Measurements from ENCODE around the gene EVI2B.
"Not testable (repeated sequence)": the region's sequence is repeated elsewhere in the genome, so short reads cannot be mapped to it uniquely, and the experiment has no call there.

EVI2B gene, protein sequence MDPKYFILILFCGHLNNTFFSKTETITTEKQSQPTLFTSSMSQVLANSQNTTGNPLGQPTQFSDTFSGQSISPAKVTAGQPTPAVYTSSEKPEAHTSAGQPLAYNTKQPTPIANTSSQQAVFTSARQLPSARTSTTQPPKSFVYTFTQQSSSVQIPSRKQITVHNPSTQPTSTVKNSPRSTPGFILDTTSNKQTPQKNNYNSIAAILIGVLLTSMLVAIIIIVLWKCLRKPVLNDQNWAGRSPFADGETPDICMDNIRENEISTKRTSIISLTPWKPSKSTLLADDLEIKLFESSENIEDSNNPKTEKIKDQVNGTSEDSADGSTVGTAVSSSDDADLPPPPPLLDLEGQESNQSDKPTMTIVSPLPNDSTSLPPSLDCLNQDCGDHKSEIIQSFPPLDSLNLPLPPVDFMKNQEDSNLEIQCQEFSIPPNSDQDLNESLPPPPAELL

DNA sequence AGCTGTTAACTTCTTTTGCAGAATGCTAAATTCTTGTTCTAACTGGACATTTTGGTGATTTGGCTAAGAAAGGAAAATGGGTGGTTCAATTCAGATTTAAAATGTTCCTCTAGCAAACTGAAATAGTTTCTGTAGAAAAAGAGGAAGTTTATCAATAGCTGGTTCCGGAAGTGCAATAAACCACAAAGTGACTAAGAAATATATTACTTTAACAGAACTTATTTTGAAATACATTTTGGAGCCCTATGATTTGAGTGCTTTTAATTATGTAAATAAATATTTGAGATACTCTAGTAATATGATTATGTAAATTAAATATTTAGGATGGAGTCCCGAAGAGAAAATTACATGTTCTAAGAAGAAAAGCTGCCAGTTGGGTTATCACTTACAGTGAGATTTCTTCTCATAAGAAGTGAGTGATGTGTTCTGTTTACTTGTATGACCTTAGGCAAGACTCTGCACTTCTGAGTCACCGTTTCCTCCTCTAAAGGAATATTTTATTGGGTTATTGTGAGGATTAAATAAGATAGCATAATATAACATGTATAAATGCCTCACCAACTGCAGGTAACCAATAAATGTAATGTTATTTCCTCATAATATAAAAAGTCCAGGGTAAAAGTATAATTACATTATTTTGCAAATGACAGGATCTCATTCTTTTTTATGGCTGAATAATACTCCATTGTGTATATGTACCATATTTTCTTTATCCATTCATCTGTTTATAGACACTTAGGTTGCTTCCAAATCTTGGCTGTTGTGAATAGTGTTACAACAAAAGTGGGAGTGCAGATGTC is at the start of gene EVI2B:
Gene EVI2B (minus strand): TSS at position 73 of the 800 bp plus-strand sequence. CDS start 8,445 bp downstream, outside the sequence.
- DNase-seq (ENCODE audit: low read depth, low spot score), result no peak

DNA sequence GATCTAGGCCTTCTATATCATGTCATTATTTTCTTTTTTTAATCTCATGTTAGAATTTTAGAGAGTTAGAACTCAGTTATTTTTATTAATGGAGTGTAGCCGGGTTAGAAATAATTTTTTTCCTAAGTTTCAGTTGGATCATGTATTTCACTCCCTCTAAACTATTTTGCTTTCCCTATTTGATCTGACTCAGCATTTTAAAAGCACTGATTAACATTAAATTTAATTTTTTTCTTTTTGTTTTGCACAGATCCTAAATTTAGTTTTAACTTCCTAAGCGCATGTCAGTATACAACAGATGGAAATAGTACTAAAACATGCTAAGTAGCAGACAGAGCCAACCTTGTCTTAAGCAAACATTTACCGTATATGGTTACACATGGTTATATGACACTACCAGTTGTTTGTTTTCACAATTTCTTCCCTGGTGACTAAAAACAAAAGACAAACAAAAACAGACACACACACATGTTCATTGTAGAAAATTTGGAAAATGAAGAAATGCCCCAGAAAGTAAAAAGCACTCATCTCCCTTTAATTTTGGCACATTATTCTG is 44.1 kb upstream of the EVI2B start:
- DNase-seq (ENCODE audit: low read depth, low spot score), result no peak

DNA sequence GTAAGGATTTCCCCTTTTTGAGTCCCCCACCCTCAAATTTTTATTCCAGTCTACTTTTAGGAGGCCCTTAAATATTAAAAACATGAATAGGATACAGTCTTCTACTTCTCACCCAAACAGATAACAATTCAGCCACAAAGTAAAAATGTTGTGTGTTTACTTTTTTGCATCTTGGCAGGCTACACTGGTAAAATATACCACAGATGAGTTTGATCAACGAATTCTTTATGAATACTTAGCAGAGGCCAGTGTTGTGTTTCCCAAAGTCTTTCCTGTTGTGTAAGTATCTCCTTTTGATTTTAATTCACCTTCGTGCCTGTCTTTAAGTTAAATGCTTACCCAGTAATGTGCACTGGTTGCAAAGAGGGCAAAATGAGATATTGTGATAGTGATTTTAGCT is 43.2 kb upstream of the EVI2B start:
- DNase-seq (ENCODE audit: low read depth, low spot score), result no peak

DNA sequence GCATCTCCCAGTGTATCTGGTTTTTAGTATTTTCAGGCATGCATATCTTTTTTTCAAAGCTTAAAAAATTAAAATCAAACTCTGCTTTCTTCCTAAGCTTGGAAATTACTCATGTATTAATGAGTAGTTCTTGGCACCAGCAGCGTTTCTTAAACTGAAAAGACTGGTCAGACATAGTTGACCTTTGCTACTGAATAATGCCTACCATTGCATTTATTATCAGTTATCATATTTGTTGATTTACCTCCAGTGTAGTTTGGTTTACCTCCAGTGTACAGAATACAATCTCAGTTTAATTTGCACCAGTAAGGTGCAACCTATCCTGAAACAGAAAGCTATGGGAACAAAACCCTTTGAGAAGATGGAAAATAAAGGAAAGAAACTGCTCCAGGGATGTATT is 42.1 kb upstream of the EVI2B start:
- no peak for DNase-seq (ENCODE audit: low read depth, low spot score)

DNA sequence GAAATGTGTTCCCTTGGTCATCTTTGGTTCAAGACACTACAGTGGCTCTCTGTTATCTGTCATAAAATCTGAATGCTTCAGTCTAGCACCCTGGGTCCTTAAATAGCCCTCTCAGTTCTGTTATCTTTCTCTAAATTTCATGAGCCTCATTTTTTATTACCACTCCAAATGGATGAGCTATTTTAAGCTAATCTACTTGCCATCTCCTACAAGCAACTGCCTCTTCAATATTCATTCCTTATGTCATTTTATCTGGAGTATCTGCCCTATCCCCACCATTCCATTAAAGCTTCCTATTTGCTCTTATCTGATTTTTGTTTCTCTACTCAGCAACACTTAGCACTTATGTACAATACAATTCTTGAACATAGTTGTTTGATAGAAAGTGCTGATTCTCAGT is 35.6 kb upstream of the EVI2B start:
- no peak for DNase-seq (ENCODE audit: low read depth, low spot score)

DNA sequence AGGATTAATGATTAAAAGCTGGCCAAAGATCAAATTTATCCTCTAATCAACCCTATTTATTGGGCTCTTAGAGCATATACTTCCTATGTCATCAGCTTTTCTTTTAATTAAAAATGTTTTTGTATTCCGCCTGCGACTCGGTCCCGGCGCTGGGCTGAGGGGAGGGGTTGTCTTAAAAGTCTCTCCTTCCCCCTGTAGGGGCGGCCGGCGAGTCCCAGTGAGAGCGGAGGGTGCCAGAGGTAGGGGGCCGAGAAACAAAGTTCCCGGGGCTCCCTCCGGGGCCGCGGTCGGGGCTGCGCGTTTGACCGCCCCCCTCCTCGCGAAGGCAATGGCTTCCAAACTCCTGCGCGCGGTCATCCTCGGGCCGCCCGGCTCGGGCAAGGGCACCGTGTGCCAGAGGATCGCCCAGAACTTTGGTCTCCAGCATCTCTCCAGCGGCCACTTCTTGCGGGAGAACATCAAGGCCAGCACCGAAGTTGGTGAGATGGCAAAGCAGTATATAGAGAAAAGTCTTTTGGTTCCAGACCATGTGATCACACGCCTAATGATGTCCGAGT is 31.4 kb upstream of the EVI2B start:
- not testable (repeated sequence) for DNase-seq (ENCODE audit: low read depth, low spot score)

DNA sequence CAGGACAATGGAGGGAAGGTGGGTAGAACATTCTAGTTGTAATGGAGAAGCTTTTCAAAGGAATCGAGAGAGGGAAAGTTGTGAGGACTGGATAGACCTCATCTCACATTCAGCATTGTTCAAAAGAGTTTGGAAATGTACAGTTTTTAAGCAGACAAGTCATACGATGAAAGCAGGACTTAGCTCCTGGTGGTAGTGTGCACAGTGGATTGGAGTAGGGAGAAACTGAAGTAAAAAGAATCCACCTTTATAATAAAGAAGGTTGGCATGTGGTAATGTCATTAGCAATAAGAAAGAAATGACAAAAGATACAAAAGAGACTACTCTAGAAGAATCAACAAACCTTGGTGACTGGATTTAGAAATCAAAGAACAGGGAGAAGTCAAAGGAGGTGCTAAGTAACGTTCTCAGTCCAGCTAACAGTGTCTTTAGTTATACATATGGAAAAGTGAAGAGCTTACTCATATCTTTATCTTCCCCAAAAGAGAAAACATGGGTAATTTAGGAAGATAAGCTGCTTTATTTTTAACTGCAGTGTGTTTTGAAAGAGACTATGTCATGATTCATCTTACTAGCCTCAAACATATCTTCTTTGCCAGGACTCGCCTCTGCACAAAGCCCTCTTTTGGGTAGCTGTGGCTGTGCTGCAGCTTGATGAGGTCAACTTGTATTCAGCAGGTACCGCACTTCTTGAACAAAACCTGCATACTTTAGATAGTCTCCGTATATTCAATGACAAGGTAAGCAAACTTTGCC is 26.2 kb upstream of the EVI2B start:
- no peak for DNase-seq (ENCODE audit: low read depth, low spot score)

DNA sequence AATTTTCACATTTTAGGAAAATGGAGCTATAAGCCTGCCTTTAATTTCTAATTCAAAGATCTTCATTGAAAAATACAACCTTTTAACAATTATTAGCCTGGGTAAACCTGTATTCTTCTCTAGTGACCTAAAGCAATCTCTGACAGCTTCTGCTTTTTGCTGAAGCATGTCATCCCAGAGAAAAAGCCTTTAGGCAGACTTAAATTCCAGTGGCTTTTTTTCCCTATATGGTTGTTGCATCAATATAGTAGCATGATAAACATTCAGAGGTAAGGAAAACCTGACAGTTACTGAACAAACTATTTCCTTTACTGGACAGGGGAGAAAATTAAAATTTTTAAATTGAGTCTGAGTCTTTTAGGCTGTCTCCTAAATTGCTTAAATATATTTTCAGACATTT is 15.4 kb upstream of the EVI2B start:
- DNase-seq (ENCODE audit: low read depth, low spot score), result no peak

DNA sequence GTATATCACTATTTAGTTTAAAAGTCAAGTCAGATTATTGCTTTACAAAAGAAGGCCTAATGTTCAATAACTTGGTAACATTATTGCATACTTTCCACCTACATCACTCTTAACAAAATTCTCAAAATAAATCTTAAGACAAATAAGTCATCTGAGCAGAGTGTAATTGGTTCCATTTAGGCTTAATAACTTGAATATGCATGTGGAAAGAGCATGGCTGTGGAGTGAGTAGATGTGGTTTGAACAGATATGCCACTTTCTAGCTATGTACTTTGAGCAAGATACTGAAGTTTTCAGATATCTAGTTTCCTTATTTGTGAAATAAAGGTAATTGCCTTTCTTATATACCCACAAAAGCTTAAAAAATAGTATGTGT is 14.3 kb upstream of the EVI2B start:
- DNase-seq (ENCODE audit: low read depth, low spot score), result no peak

DNA sequence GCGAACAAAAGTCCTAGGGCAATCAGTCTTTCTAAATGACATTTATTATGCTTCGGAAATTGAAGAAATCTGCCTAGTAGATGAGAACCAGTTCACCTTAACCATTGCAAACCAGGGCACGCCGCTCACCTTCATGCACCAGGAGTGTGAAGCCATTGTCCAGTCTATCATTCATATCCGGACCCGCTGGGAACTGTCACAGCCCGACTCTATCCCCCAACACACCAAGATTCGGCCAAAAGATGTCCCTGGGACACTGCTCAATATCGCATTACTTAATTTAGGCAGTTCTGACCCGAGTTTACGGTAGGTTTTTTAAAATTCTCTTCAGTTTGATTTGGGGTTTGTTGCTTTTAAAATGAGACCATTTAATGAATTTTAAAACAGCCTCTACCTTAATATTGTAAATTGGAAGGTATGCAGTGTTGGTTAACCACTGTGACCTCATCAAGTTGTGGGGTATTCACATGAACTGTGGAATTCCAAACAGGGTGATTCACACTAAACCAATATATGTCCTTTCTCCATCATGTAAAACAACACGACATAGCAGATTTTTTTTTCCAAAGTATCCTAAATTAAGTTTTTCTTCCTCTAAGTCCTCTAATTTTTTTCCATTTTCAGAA is 13.8 kb upstream of the EVI2B start:
- no peak for DNase-seq (ENCODE audit: low read depth, low spot score)

DNA sequence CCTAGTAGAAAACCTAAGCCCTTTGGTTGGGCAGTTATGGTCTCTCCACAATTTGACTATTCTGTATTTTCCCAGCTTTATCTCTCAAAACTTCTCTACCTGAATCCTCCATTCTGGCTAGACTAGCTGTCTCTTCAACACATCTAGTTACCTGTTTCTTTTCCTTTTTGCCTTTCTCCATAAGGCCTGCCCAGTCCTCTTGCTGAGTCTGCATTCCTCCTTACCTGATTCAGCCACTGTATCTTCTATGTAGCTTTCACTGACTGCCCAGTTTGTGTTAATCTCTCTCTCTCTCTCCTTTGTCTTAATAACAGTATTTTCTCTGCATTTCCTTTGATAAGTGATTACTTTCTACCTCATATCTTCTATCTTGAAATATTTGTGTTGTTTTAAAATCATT is 9.7 kb upstream of the EVI2B start:
- no peak for DNase-seq (ENCODE audit: low read depth, low spot score)

DNA sequence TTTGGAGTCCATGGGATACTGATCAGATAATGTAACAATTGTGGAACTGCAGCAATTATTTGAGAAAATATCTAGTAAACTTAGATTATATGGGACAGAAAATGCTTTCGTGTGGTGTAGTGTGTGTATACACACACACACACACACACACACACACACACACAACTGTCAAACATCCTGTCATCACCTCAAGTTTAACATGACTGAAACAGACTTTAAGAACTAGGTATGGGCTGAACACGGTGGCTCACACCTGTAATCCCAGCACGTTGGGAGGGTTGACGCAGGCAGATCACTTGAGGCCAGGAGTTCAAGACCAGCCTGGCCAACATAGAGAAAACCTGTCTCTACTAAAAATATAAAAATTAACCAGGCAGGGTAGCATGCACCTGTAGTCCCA is 8.1 kb upstream of the EVI2B start:
- DNase-seq (ENCODE audit: low read depth, low spot score), result no peak

DNA sequence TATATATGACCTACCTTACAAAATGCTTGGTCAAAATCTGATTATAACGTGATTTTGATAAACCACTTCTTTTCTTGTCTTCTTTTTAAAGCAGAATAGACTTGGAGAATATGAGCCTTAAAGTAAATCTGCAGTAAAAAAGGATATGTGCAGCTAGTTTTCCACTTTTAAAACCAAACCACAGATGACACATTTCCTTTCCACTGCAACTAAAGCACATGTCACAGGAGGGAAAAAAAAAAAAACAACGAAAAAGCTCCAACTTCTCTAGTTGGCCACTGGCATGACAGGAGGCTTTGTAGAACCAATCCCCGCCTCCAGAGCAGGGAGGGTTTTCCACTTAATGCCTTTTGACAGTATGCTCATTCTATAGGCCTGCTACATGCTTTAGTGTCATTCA is 7.6 kb upstream of the EVI2B start, which contains the start of gene EVI2A:
Gene EVI2A (minus strand): TSS at position 142 of the 400 bp plus-strand sequence. CDS start 2,609 bp downstream, outside the sequence.
- DNase-seq (ENCODE audit: low read depth, low spot score), result no peak

DNA sequence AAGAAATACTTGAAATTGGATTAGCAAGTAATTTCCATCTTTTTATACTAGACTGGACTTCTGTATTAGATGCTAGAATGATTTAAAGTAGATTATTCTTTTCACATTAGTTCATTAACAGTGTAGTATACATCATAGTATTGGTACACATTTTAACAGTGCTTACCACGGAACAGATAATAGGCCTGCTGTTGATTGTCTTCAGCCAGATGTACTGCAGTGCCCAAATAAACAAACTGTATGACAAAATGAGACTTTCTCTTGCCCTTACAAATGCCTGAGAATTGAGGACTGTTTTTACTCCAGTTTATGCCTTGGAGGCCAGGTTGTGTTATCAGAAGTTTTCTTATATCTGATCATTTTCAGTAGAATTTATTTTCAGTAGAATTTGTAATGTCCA is 6.9 kb upstream of the EVI2B start:
- DNase-seq (ENCODE audit: low read depth, low spot score), result no peak

DNA sequence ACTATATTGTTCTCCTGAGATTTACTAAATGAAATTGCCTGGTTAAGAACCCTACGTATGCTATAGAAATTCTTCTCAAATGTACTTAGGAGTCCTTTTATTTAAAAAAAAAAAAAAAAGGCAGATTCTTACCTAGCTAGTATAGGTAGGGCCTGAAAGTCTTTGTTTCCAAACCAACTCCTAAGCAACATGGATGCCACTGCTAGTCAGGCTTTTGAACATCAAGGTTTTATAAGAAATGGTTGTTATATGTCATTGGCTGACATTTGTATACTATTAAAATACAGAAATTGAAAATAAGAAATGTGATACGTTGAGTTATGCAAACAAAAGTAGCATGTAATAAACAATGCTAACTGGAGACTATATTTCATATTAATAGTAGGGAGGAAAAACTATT is 6.4 kb upstream of the EVI2B start:
- DNase-seq (ENCODE audit: low read depth, low spot score), result no peak

DNA sequence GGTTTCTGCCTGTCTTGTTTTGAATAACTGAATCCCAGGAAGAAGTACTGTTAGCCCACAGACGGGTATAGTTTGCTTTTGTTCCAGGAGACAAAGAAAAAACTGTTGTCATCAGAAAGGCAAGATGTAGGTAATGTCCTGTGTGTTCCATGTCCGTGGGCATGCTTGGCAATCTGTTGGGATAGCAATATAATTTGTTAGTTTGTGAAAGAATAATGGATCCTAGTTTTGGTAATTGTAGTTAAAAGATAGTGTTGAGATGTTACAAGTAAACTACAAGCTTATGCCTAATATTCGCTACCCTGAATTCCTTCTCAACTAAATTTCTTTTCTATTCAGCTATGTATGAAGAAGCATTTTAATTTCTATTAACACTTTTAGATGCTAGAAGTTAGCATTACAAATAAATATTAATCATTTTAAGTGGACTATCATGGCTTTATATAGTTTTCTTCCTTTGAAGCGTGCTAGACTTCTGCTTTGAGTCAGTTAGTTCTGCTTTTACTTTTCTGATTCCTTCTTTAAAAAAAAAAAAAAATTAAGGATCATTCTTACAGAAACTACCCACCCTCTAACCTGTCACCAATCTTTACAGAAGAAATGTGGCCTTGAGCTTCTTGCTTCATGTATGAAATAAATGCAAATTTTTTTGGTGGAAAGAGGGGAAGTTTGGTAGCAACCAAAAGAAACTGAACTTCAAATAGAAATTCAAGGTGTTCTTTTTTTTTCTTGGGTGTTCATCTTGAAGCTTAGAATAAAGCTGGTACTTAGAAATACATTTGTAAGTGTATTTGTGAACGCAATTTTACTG is 5.2 kb upstream of the EVI2B start:
- DNase-seq (ENCODE audit: low read depth, low spot score), result no peak

DNA sequence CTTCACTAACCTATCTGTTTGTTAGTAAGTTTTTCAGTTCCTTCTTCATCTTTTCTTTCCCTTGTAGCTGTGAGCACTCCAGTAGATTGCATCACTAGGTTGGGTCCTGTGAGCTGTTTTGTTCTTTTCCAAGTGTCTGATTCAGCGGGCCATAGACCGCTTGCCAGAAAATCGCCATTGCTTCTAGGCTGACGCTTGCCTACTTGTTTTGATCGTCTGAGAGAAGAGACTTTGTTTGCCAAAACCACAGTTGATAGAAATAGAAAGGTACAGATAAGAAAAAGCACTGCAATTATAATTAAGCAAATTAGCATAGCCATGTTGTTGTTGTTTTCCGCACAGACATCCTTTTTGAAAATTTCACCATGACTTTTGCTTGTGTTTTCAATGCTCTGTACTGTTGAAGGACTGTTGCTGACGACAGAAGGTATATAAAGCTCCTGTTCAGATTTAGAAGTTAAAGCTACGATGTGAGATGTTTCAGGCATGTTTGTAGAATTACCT is 4.5 kb upstream of the EVI2B start:
- DNase-seq (ENCODE audit: low read depth, low spot score), result no peak

DNA sequence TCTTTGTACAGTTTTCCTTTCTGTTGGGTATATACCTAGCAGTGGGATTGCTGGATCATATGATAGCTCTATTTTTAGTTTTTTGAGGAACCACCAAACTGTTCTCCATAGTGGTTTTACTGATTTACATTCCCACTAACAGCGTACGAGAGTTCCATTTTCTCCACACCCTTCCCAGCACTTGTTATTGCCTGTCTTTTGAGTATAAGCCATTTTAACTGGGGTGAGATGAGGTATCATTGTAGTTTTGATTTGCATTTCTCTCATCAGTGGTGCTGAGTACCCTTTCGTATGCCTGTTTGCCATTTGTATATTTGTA is 887 bp upstream of the EVI2B start:
- DNase-seq (ENCODE audit: low read depth, low spot score), result no peak

DNA sequence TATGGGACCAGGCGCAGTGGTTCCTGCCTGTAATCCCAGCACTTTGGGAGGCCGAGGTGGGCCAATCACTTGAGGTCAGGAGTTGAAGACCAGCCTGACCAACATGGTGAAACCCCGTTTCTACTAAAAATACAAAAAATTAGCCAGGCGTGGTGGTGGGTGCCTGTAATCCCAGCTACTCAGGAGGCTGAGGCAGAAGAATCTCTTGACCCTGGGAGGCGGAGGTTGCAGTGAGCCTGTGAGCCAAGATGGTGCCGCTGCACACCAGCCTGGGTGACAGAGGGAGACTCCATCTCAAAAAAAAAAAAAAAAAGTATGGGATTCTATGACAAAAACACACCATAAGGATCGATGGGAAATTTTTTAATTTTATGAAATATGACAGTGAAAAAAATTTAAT is 1.6 kb downstream of the EVI2B start:
- not testable (repeated sequence) for DNase-seq (ENCODE audit: low read depth, low spot score)

DNA sequence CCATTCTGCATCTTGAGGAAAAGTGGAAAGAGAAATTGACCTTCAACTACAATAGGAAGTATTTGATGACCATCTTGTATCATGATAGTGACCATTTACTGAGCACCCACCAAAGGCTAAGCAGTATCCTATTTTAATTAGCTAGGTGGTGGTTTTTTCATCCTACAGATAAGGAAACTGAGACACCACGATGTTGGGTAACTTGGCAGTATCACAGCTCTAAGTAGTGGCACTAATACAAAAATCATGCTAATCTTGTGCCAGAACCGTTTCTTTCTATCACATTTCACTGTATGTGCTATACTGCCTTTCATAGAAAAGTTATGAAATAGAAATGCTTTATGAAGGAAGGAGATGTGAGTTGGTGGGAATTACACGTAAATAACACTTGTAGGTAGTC is 2.3 kb downstream of the EVI2B start:
- no peak for DNase-seq (ENCODE audit: low read depth, low spot score)

All from brain pericyte (primary cell).